Caco-2 (cell line): ENCODE results near the gene UPB1. TPM values are rescaled to one million over a fixed set of nuclear protein-coding genes. Genes with fewer than 3 reads are reported as not detected.

Source experiments
- BruUV-seq: library from RNA; stranded (reverse); fragments of 400-500 nt; replicated peaks from 2 replicates; lab custom pipeline; 2021; lab: Mats Ljungman, UMichigan
- CTCF ChIA-PET: fragments of 300-600 bp; sonication (Branson Sonifier 250); formaldehyde crosslinking; loops from one replicate; lab custom pipeline; 2022; ENCODE audit warnings: antibody characterized with exemption; lab: Charles Lee
- POLR2A ChIA-PET: fragments of 300-600 bp; sonication (Branson Sonifier 250); formaldehyde crosslinking; loops from one replicate; lab custom pipeline; 2022; ENCODE audit warnings: antibody characterized with exemption; lab: Charles Lee
- DNase-seq, 2 experiments: peaks; one replicate each; pipeline versions ENCODE4 v3.0.0 to v3.0.0-alpha.2; 2020 to 2022
- H3K27me3 ChIP-seq: replicated peaks from 2 replicates; pipeline ENCODE4 v1.6.0; 2011; ENCODE audit warnings: low read length; ENCODE audit not compliant: control insufficient read depth, insufficient read depth
- H3K36me3 ChIP-seq: 2 replicates; pipeline ENCODE4 v1.5.1; 2011; ENCODE audit warnings: low read length; ENCODE audit not compliant: control insufficient read depth, insufficient read depth
- H3K4me1 ChIP-seq: fragments of 250-450 bp; sonication (Bioruptor Pico); 2 replicates; pipeline ENCODE4 v1.5.1; 2020; ENCODE audit warnings: mild to moderate bottlenecking
- H3K4me3 ChIP-seq: 2 replicates; pipeline ENCODE4 v1.5.1; 2011; ENCODE audit warnings: low read depth, mild to moderate bottlenecking, control low read depth, low read length
- H3K9me3 ChIP-seq: fragments of 250-450 bp; sonication (Bioruptor Pico); 2 replicates; pipeline ENCODE4 v1.5.1; 2020; ENCODE audit warnings: mild to moderate bottlenecking, moderate library complexity
- H3K27ac Mint-ChIP-seq: one replicate; pipeline ENCODE4 v1.8.0; 2022; ENCODE audit warnings: mixed read lengths; ENCODE audit not compliant: unreplicated experiment
- H3K27me3 Mint-ChIP-seq: one replicate; pipeline ENCODE4 v1.8.0; 2022; ENCODE audit warnings: mixed read lengths; ENCODE audit not compliant: insufficient read depth, unreplicated experiment
- H3K36me3 Mint-ChIP-seq: one replicate; pipeline ENCODE4 v1.8.0; 2022; ENCODE audit warnings: mild to moderate bottlenecking, mixed read lengths; ENCODE audit not compliant: insufficient read depth, unreplicated experiment
- H3K4me1 Mint-ChIP-seq: one replicate; pipeline ENCODE4 v1.8.0; 2022; ENCODE audit warnings: low read depth, mixed read lengths; ENCODE audit not compliant: unreplicated experiment
- H3K4me3 Mint-ChIP-seq: one replicate; pipeline ENCODE4 v1.8.0; 2022; ENCODE audit warnings: mild to moderate bottlenecking, moderate library complexity, mixed read lengths; ENCODE audit not compliant: unreplicated experiment
- H3K9me3 Mint-ChIP-seq: one replicate; pipeline ENCODE4 v1.8.0; 2022; ENCODE audit warnings: mixed read lengths; ENCODE audit not compliant: unreplicated experiment
- CTCF ChIP-seq, 2 experiments: fragments of 200-600 bp in 1 of 2; IDR thresholded peaks; 1 replicate in 1 of 2; 2 replicates in 1 of 2; pipeline versions ENCODE4 v1.5.1 to v1.8.0; 2011 to 2022; ENCODE audit warnings: antibody characterized with exemption in 1 of 2, control low read depth in 1 of 2, inconsistent platforms in 1 of 2, low read depth in 1 of 2, low read length in 1 of 2, mild to moderate bottlenecking in 1 of 2, moderate library complexity in 1 of 2; ENCODE audit not compliant: insufficient read depth in 1 of 2, severe bottlenecking in 1 of 2, unreplicated experiment in 1 of 2
- intact Hi-C: fragments of 100-400 bp; cut with micrococcal nuclease; formaldehyde crosslinking; loops from one replicate; pipeline ENCODE4 v1.10.0; 2022; ENCODE audit not compliant: unreplicated experiment
- total RNA-seq: library from RNA; stranded (reverse); gene quantifications from 2 replicates; pipeline ENCODE4 v1.2.3, GENCODE V29; 2022

UPB1 gene
- total RNA-seq, 1 experiment from 2014 or later, result 6.7 TPM

GRCh38 chr22:24467340-24467739, 27.8 kb upstream of the UPB1 start:
- Mint-ChIP-seq H3K27ac (no peak overlapping the region), H3K36me3 (peaks cover 47% of the 10 kb centered on the region), H3K27me3 (no peaks in the 10 kb centered on the region), H3K4me1 (peaks cover 15% of the 10 kb centered on the region), H3K4me3 (no peak overlapping the region), H3K9me3 (no peaks in the 10 kb centered on the region)
- Histone ChIP-seq H3K4me1 (peaks cover 39% of the 10 kb centered on the region), H3K36me3 (peaks cover 4% of the 10 kb centered on the region; the same call in 1 of the 2 replicates), H3K9me3 (no peaks in the 10 kb centered on the region), H3K27me3 (no peaks in the 10 kb centered on the region), H3K4me3 (no peak overlapping the region)
- DNase-seq, result no peak
- TF ChIP-seq CTCF (IDR thresholded peaks at IDR 0.05; ENCODE audit: insufficient read depth in 1 of 2, low read depth in 1 of 2, low read length in 1 of 2, severe bottlenecking in 1 of 2, unreplicated experiment in 1 of 2), result no peak
- ChIA-PET POLR2A (no interaction called here), CTCF (interaction anchor here (0.6 kb wide), 1 partner anchor 13 kb away, joined by 3 read pairs; no protein-coding TSS in a partner anchor)
- intact Hi-C loops, result no loop called here
- no TSS peak for BruUV-seq

- DNase-seq, result no peak
- intact Hi-C loops, result no loop called here
- H3K4me1 ChIP-seq, result peaks cover 29% of the 10 kb centered on the region
- no peaks in the 10 kb centered on the region for H3K27me3 ChIP-seq
- POLR2A ChIA-PET, result no interaction called here
- H3K36me3 Mint-ChIP-seq, result peaks cover 41% of the 10 kb centered on the region
- no peaks in the 10 kb centered on the region for H3K9me3 Mint-ChIP-seq
- no TSS peak for BruUV-seq
- peaks cover 15% of the 10 kb centered on the region for H3K4me1 Mint-ChIP-seq
- no peak overlapping the region for H3K4me3 ChIP-seq
- no peak overlapping the region for H3K4me3 Mint-ChIP-seq
- H3K27me3 Mint-ChIP-seq, result no peaks in the 10 kb centered on the region
- H3K36me3 ChIP-seq, result peaks cover 4% of the 10 kb centered on the region
- CTCF ChIA-PET, result no interaction called here
- no peaks in the 10 kb centered on the region for H3K9me3 ChIP-seq
- TF ChIP-seq CTCF (IDR thresholded peaks at IDR 0.05; ENCODE audit: insufficient read depth in 1 of 2, low read depth in 1 of 2, low read length in 1 of 2, severe bottlenecking in 1 of 2, unreplicated experiment in 1 of 2), result no peak
- H3K27ac Mint-ChIP-seq, result no peak overlapping the region
These were observed 23.6 kb upstream of the UPB1 start for GRCh38 chr22:24471570-24471969.

DNA sequence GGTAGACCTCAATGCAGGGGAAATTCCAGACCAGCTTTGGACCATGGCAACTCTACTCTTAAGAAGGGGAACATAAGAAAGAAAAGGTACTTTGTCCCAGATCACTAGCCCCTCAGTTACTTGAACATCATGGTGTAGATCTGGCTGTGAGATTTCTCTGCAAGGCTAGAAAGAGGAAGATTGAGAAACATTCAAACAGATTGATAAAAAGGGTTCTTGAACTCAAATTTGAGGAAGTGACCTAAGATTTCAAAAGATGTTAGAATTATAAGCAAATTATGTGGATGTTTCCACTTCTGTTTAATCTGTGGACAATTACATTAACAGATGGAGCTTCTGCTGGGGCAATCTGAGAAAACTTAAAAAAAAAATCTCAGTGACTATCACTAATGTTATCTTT, 21.8 kb upstream of the UPB1 start:
- Histone ChIP-seq H3K4me3 (no peak overlapping the region), H3K9me3 (no peaks in the 10 kb centered on the region), H3K36me3 (peaks cover 4% of the 10 kb centered on the region), H3K4me1 (peaks cover 20% of the 10 kb centered on the region), H3K27me3 (no peaks in the 10 kb centered on the region)
- DNase-seq, result no peak
- peaks cover 13% of the 10 kb centered on the region for H3K4me1 Mint-ChIP-seq
- no TSS peak for BruUV-seq
- TF ChIP-seq CTCF (IDR thresholded peaks at IDR 0.05; ENCODE audit: insufficient read depth in 1 of 2, low read depth in 1 of 2, low read length in 1 of 2, severe bottlenecking in 1 of 2, unreplicated experiment in 1 of 2), result no peak
- no peak overlapping the region for H3K27ac Mint-ChIP-seq
- peaks cover 37% of the 10 kb centered on the region for H3K36me3 Mint-ChIP-seq
- CTCF ChIA-PET, result no interaction called here
- no peaks in the 10 kb centered on the region for H3K27me3 Mint-ChIP-seq
- H3K9me3 Mint-ChIP-seq, result no peaks in the 10 kb centered on the region
- intact Hi-C loops, result no loop called here
- H3K4me3 Mint-ChIP-seq, result no peak overlapping the region
- POLR2A ChIA-PET, result no interaction called here
